Endothelial cell of umbilical vein (primary cell): ENCODE data around the gene GRK6. TPM values are rescaled to one million over a fixed set of nuclear protein-coding genes. Genes with fewer than 3 reads are reported as not detected.

Experiments used
- BruUV-seq: library from RNA; stranded (reverse); fragments of 400-500 nt; replicated peaks from 2 replicates; lab custom pipeline; 2021; lab: Mats Ljungman, UMichigan
- CTCF ChIA-PET: fragments of 300-600, 350-600 bp; sonication (Branson Sonifier 250); formaldehyde crosslinking; loops from one replicate; lab custom pipeline; 2021; ENCODE audit warnings: antibody characterized with exemption, inconsistent platforms; lab: Charles Lee
- POLR2A ChIA-PET: fragments of 300-600, 350-600 bp; sonication (Branson Sonifier 250); formaldehyde crosslinking; loops from one replicate; lab custom pipeline; 2021; ENCODE audit warnings: antibody characterized with exemption, inconsistent platforms; lab: Charles Lee
- DNase-seq: peaks from one replicate; pipeline ENCODE4 v3.0.0-alpha.2; 2011; ENCODE audit warnings: low read depth, low spot score
- FAIRE-seq: peaks from 2 replicates; lab custom pipeline; 2011; peaks lifted over from hg19 to GRCh38; lab: Jason Lieb, UNC
- H2AFZ ChIP-seq: 2 replicates; pipeline ENCODE4 v1.6.0; 2012; ENCODE audit warnings: low read depth, low read length, control low read depth, inconsistent platforms
- H3K27ac ChIP-seq: 2 replicates; pipeline ENCODE4 v1.5.1; 2011; ENCODE audit warnings: low read depth, mild to moderate bottlenecking, control low read depth, low read length, moderate library complexity; ENCODE audit not compliant: insufficient read depth
- H3K27me3 ChIP-seq, 2 experiments: 2 replicates each; pipeline versions ENCODE4 v1.6.0 to v1.6.1; 2011; ENCODE audit warnings: low read length in 2 of 2, mixed read lengths in 1 of 2; ENCODE audit not compliant: control insufficient read depth in 2 of 2, insufficient read depth in 2 of 2
- H3K36me3 ChIP-seq, 2 experiments: 2 replicates in 1 of 2; 3 replicates in 1 of 2; pipeline ENCODE4 v1.5.1; 2011; ENCODE audit warnings: low read length in 2 of 2, mild to moderate bottlenecking in 1 of 2, moderate library complexity in 1 of 2; ENCODE audit not compliant: control insufficient read depth in 2 of 2, insufficient read depth in 2 of 2; ENCODE audit errors: extremely low read depth in 1 of 2
- H3K4me1 ChIP-seq: 3 replicates; pipeline ENCODE4 v1.5.1; 2011; ENCODE audit warnings: mild to moderate bottlenecking, low read length; ENCODE audit not compliant: control insufficient read depth, insufficient read depth; ENCODE audit errors: extremely low read depth
- H3K4me2 ChIP-seq: 2 replicates; pipeline ENCODE4 v1.6.1; 2011; ENCODE audit warnings: low read length, control low read depth, mixed read lengths; ENCODE audit not compliant: insufficient read depth
- H3K4me3 ChIP-seq, 3 experiments: fragments of 200-600 bp in 1 of 3; sonication (generic), shearing (Covaris generic) in 1 of 3; replicated peaks in 1 of 3; 2 replicates each; pipeline ENCODE4 v1.5.1; 2011 to 2016; ENCODE audit warnings: control low read depth in 3 of 3, low read length in 3 of 3, mild to moderate bottlenecking in 2 of 3, inconsistent platforms in 1 of 3, low read depth in 1 of 3, moderate library complexity in 1 of 3; ENCODE audit not compliant: insufficient read depth in 1 of 3
- H3K79me2 ChIP-seq: 2 replicates; pipeline ENCODE4 v1.6.0; 2012; ENCODE audit warnings: low read length, inconsistent platforms; ENCODE audit not compliant: control insufficient read depth, insufficient read depth
- H3K9ac ChIP-seq: replicated peaks from 2 replicates; pipeline ENCODE3; 2011; ENCODE audit warnings: low read length, control low read depth; ENCODE audit not compliant: insufficient read depth; ENCODE audit errors: extremely low read depth
- H3K9me1 ChIP-seq: replicated peaks from 3 replicates; pipeline ENCODE4 v1.6.0; 2011; ENCODE audit warnings: mild to moderate bottlenecking, low read length; ENCODE audit not compliant: control insufficient read depth, insufficient read depth; ENCODE audit errors: extremely low read depth
- H3K9me3 ChIP-seq: replicated peaks from 2 replicates; pipeline ENCODE4 v1.5.1; 2012; ENCODE audit warnings: low read length, inconsistent platforms; ENCODE audit not compliant: control insufficient read depth, insufficient read depth
- H4K20me1 ChIP-seq: replicated peaks from 2 replicates; pipeline ENCODE3; 2011; ENCODE audit warnings: mild to moderate bottlenecking, low read length; ENCODE audit not compliant: control insufficient read depth, insufficient read depth; ENCODE audit errors: extremely low read depth
- CTCF ChIP-seq, 2 donors: IDR thresholded peaks; 1 replicate in 1 of 2; 2 replicates in 1 of 2; pipeline ENCODE4 v1.5.1; 2011; ENCODE audit warnings: low read length in 2 of 2, mild to moderate bottlenecking in 2 of 2, moderate library complexity in 2 of 2, control low read depth in 1 of 2, inconsistent platforms in 1 of 2, low read depth in 1 of 2; ENCODE audit not compliant: insufficient read depth in 1 of 2; ENCODE audit errors: extremely low read depth in 1 of 2
- EZH2 ChIP-seq: IDR thresholded peaks from 2 replicates; pipeline ENCODE4 v1.6.1; 2012; ENCODE audit warnings: borderline replicate concordance, low read depth, mild to moderate bottlenecking, moderate library complexity, low read length, inconsistent platforms; ENCODE audit not compliant: severe bottlenecking
- FOS ChIP-seq: IDR thresholded peaks from 2 replicates; pipeline ENCODE4 v1.6.1; 2011; ENCODE audit warnings: mild to moderate bottlenecking, low read length, moderate library complexity, borderline replicate concordance; ENCODE audit not compliant: insufficient read depth
- GATA2 ChIP-seq: IDR thresholded peaks from 2 replicates; pipeline ENCODE4 v1.7.0; 2011; ENCODE audit warnings: low read depth, mild to moderate bottlenecking, moderate library complexity, mixed read lengths, low read length; ENCODE audit not compliant: insufficient read length, insufficient read depth
- JUN ChIP-seq: IDR thresholded peaks from 2 replicates; pipeline ENCODE4 v1.6.1; 2011; ENCODE audit warnings: borderline replicate concordance, low read depth; ENCODE audit not compliant: insufficient read length, insufficient read depth
- MAX ChIP-seq: IDR thresholded peaks from 2 replicates; pipeline ENCODE4 v1.6.1; 2011; ENCODE audit not compliant: insufficient read depth, insufficient read length
- MYC ChIP-seq: IDR thresholded peaks from one replicate; pipeline ENCODE4 v1.6.1; 2011; ENCODE audit warnings: mild to moderate bottlenecking, low read depth, low read length
- POLR2A ChIP-seq: IDR thresholded peaks from 2 replicates; pipeline ENCODE4 v1.6.1; 2012; ENCODE audit warnings: low read depth, mild to moderate bottlenecking, control low read depth, low read length
- POLR2AphosphoS5 ChIP-seq: IDR thresholded peaks from 2 replicates; pipeline ENCODE4 v1.6.1; 2012; ENCODE audit warnings: low read depth, mild to moderate bottlenecking, control low read depth, low read length, moderate library complexity; ENCODE audit not compliant: insufficient read depth
- dilution Hi-C: fragments of 300-500 bp; cut with MboI; formaldehyde crosslinking; loops from one replicate; pipeline ENCODE4 v1.15.0; 2019; ENCODE audit warnings: low sequenced_read_pairs; ENCODE audit not compliant: extremely low pct_ligation_motif_present
- intact Hi-C: fragments of 100-400 bp; cut with micrococcal nuclease; formaldehyde crosslinking; loops from one replicate; pipeline ENCODE4 v1.10.0; 2022
- polyA plus RNA-seq, 4 experiments: library from polyadenylated mRNA; depleted of rRNA in 3 of 4; stranded (reverse) in 3 of 4; unstranded in 1 of 4; fragments of >200 nt; gene quantifications; 2 replicates each; pipeline versions ENCODE4 v1.2.1 to v1.2.3, GENCODE V29; 2011 to 2012; ENCODE audit warnings: missing spikeins in 1 of 4
- total RNA-seq: library from RNA; stranded (reverse); gene quantifications from 2 replicates; pipeline ENCODE4 v1.2.3, GENCODE V29; 2021

GRK6 gene
- total and polyA plus RNA-seq, 2 donors (not counting 3 experiments of a cell fraction or from before 2014, with no cell fraction given), result 28.9 to 36.4 TPM

- FAIRE-seq (no peak), DNase-seq (no peak)
- H3K27ac ChIP-seq, result no peak overlapping the region
- POLR2A ChIA-PET, result interaction anchor here (0.8 kb wide), 1 partner anchor 12 kb away, joined by 4 read pairs; no protein-coding TSS in a partner anchor
- dilution Hi-C loops, result no loop called here
- H3K27me3 ChIP-seq, result no peaks in the 10 kb centered on the region
- TF ChIP-seq GATA2, result no peak
- no peak for TF ChIP-seq MYC
- TF ChIP-seq POLR2AphosphoS5, result no peak
- no peak for TF ChIP-seq EZH2
- no peak for TF ChIP-seq POLR2A
- no peak for TF ChIP-seq MAX
- TF ChIP-seq CTCF (IDR thresholded peaks at IDR 0.05; ENCODE audit: extremely low read depth in 1 of 2, insufficient read depth in 1 of 2, low read depth in 1 of 2, low read length in 2 of 2), result no peak
- no peak for TF ChIP-seq FOS
- TF ChIP-seq JUN, result no peak
- no peak overlapping the region for H3K4me3 ChIP-seq
- H2AFZ ChIP-seq, result no peak overlapping the region
- H3K4me2 ChIP-seq, result no peak overlapping the region
- H3K79me2 ChIP-seq, result peaks cover 3% of the 10 kb centered on the region
- intact Hi-C loops, result no loop called here
- peaks cover 28% of the 10 kb centered on the region for H3K4me1 ChIP-seq
- no peaks in the 10 kb centered on the region for H3K9me3 ChIP-seq
- H3K36me3 ChIP-seq, result peaks cover 7 to 35% of the 10 kb centered on the region in 2 experiments
- no TSS peak for BruUV-seq
- H3K9ac ChIP-seq, result no peak overlapping the region
- CTCF ChIA-PET, result interaction anchor here (6.6 kb wide), 1 partner anchor 12 kb away, joined by 57 read pairs; the partner anchor contains the start of gene DBN1
- H4K20me1 ChIP-seq, result no peaks in the 10 kb centered on the region
- no peaks in the 10 kb centered on the region for H3K9me1 ChIP-seq
These were observed 32.9 kb downstream of the GRK6 start for GRCh38 chr5:177459357-177459756.
